Neural progenitor cell (in vitro differentiated cells): ENCODE data around the gene SLC19A2. TPM values are rescaled to one million over a fixed set of nuclear protein-coding genes. Genes with fewer than 3 reads are reported as not detected.

ENCODE experiments used
- DNase-seq: peaks from one replicate; pipeline ENCODE4 v3.0.0-alpha.2; 2016; ENCODE audit warnings: low spot score
- H2AFZ ChIP-seq: fragments of 200-600 bp; sonication (generic); replicated peaks from 2 replicates; pipeline ENCODE4 v1.6.1; 2016; ENCODE audit warnings: antibody characterized with exemption
- H3F3A ChIP-seq: fragments of 200-600 bp; sonication (generic); 2 replicates; pipeline ENCODE4 v1.6.1; 2016; ENCODE audit warnings: antibody characterized with exemption, low read depth
- H3K27ac ChIP-seq: fragments of 200-600 bp; sonication (generic); 2 replicates; pipeline ENCODE4 v1.5.1; 2016; ENCODE audit warnings: mild to moderate bottlenecking
- H3K27me3 ChIP-seq: fragments of 200-600 bp; sonication (generic); 2 replicates; pipeline ENCODE4 v1.6.1; 2016; ENCODE audit warnings: mild to moderate bottlenecking, moderate library complexity
- H3K36me3 ChIP-seq: fragments of 200-600 bp; sonication (generic); 2 replicates; pipeline ENCODE4 v1.5.1; 2016
- H3K4me1 ChIP-seq: fragments of 200-600 bp; sonication (generic); 2 replicates; pipeline ENCODE4 v1.6.1; 2016; ENCODE audit warnings: mixed run types
- H3K4me2 ChIP-seq: fragments of 200-600 bp; sonication (generic); 2 replicates; pipeline ENCODE4 v1.6.1; 2016
- H3K4me3 ChIP-seq: fragments of 200-600 bp; sonication (generic); 2 replicates; pipeline ENCODE4 v1.5.1; 2016
- H3K79me2 ChIP-seq: fragments of 200-600 bp; sonication (generic); 2 replicates; pipeline ENCODE4 v1.6.1; 2016; ENCODE audit warnings: low read depth
- H3K9ac ChIP-seq: fragments of 200-600 bp; sonication (generic); 2 replicates; pipeline ENCODE4 v1.6.1; 2016
- H3K9me3 ChIP-seq: fragments of 200-600 bp; sonication (generic); 2 replicates; pipeline ENCODE4 v1.5.1; 2016; ENCODE audit warnings: low read depth
- H4K20me1 ChIP-seq: fragments of 200-600 bp; sonication (generic); 2 replicates; pipeline ENCODE4 v1.6.1; 2016; ENCODE audit warnings: low read depth
- H3K27ac Mint-ChIP-seq: 3 replicates; pipeline ENCODE4 v1.8.0; 2021; ENCODE audit warnings: mixed read lengths
- H3K27me3 Mint-ChIP-seq: 2 replicates; pipeline ENCODE4 v1.8.0; 2022; ENCODE audit warnings: low read depth, mild to moderate bottlenecking, inconsistent platforms, moderate library complexity, mixed read lengths; ENCODE audit not compliant: insufficient read depth
- H3K36me3 Mint-ChIP-seq: 3 replicates; pipeline ENCODE4 v1.8.0; 2021; ENCODE audit warnings: mixed read lengths
- H3K4me1 Mint-ChIP-seq: 3 replicates; pipeline ENCODE4 v1.8.0; 2021; ENCODE audit warnings: mixed read lengths
- H3K4me3 Mint-ChIP-seq: 3 replicates; pipeline ENCODE4 v1.8.0; 2021; ENCODE audit warnings: mild to moderate bottlenecking, moderate library complexity, mixed read lengths
- H3K9me3 Mint-ChIP-seq: 3 replicates; pipeline ENCODE4 v1.8.0; 2020; ENCODE audit warnings: mixed read lengths
- CTCF ChIP-seq: fragments of 200-600 bp; sonication (generic); IDR thresholded peaks from 2 replicates; pipeline ENCODE4 v1.5.1; 2017; ENCODE audit warnings: antibody characterized with exemption, mild to moderate bottlenecking
- EZH2 ChIP-seq: fragments of 200-600 bp; sonication (generic); IDR thresholded peaks from 2 replicates; pipeline ENCODE4 v1.6.1; 2017; ENCODE audit warnings: antibody characterized with exemption, mild to moderate bottlenecking, moderate library complexity
- EZH2phosphoT487 ChIP-seq: fragments of 200-600 bp; sonication (generic); IDR thresholded peaks from 2 replicates; pipeline ENCODE4 v1.6.1; 2017; ENCODE audit warnings: antibody characterized with exemption
- total RNA-seq: library from RNA; depleted of rRNA; stranded (reverse); fragments of >200 nt; gene quantifications from 2 replicates; pipeline ENCODE4 v1.2.3, GENCODE V29; 2015; ENCODE audit warnings: low replicate concordance

Gene SLC19A2
- total RNA-seq, 1 donor from 2014 or later = 35.4 TPM

GRCh38 chr1:169525391-169525790 is 39.6 kb upstream of the SLC19A2 start:
- Mint-ChIP-seq H3K27me3 (no peaks in the 10 kb centered on the region), H3K36me3 (no peaks in the 10 kb centered on the region), H3K9me3 (no peaks in the 10 kb centered on the region), H3K4me3 (no peak overlapping the region), H3K27ac (no peak overlapping the region), H3K4me1 (peaks cover 11% of the 10 kb centered on the region)
- Histone ChIP-seq H3K4me2 (no peak overlapping the region), H3K4me3 (no peak overlapping the region), H3K9ac (no peak overlapping the region), H3K9me3 (no peaks in the 10 kb centered on the region), H3K4me1 (peaks cover 10% of the 10 kb centered on the region), H3K27ac (no peak overlapping the region), H3K36me3 (no peaks in the 10 kb centered on the region), H2AFZ (no peak overlapping the region), H3K27me3 (no peaks in the 10 kb centered on the region), H3K79me2 (no peaks in the 10 kb centered on the region), H4K20me1 (no peaks in the 10 kb centered on the region), H3F3A (no peaks in the 10 kb centered on the region)
- TF ChIP-seq EZH2phosphoT487 = no peak
- TF ChIP-seq CTCF = no peak
- TF ChIP-seq EZH2 = no peak
- DNase-seq = no peak

GRCh38 chr1:169523904-169524303 is 38.2 kb upstream of the SLC19A2 start:
- Histone ChIP-seq H3K4me3 (no peak overlapping the region), H3K9ac (no peak overlapping the region), H3K9me3 (no peaks in the 10 kb centered on the region), H3K36me3 (no peaks in the 10 kb centered on the region), H3K4me2 (no peak overlapping the region), H3K27me3 (no peaks in the 10 kb centered on the region), H4K20me1 (no peaks in the 10 kb centered on the region), H3K27ac (no peak overlapping the region), H2AFZ (no peak overlapping the region), H3F3A (no peaks in the 10 kb centered on the region), H3K79me2 (no peaks in the 10 kb centered on the region), H3K4me1 (peaks cover 2% of the 10 kb centered on the region)
- H3K27me3 Mint-ChIP-seq = no peaks in the 10 kb centered on the region
- H3K27ac Mint-ChIP-seq = no peak overlapping the region
- TF ChIP-seq EZH2phosphoT487 = no peak
- no peak for TF ChIP-seq EZH2
- TF ChIP-seq CTCF = no peak
- H3K4me1 Mint-ChIP-seq = peaks cover 3% of the 10 kb centered on the region
- no peak for DNase-seq
- H3K4me3 Mint-ChIP-seq = no peak overlapping the region
- H3K36me3 Mint-ChIP-seq = no peaks in the 10 kb centered on the region
- H3K9me3 Mint-ChIP-seq = no peaks in the 10 kb centered on the region

GRCh38 chr1:169521226-169521625 is 35.5 kb upstream of the SLC19A2 start:
- no peak overlapping the region for H3K27ac Mint-ChIP-seq
- no peaks in the 10 kb centered on the region for H3K9me3 Mint-ChIP-seq
- DNase-seq = no peak
- no peak overlapping the region for H3K4me3 Mint-ChIP-seq
- no peaks in the 10 kb centered on the region for H3K79me2 ChIP-seq
- no peak overlapping the region for H3K4me3 ChIP-seq
- H3K27me3 ChIP-seq = no peaks in the 10 kb centered on the region
- H3K27ac ChIP-seq = no peak overlapping the region
- H3K4me1 Mint-ChIP-seq = no peaks in the 10 kb centered on the region
- no peaks in the 10 kb centered on the region for H4K20me1 ChIP-seq
- H3K4me2 ChIP-seq = no peak overlapping the region
- H3K27me3 Mint-ChIP-seq = no peaks in the 10 kb centered on the region
- H3F3A ChIP-seq = no peaks in the 10 kb centered on the region
- no peaks in the 10 kb centered on the region for H3K36me3 Mint-ChIP-seq
- H2AFZ ChIP-seq = peak overlapping the region; percentile 49
- TF ChIP-seq EZH2 (no peak), CTCF (no peak), EZH2phosphoT487 (no peak)
- no peaks in the 10 kb centered on the region for H3K4me1 ChIP-seq
- no peak overlapping the region for H3K9ac ChIP-seq
- H3K36me3 ChIP-seq = no peaks in the 10 kb centered on the region
- H3K9me3 ChIP-seq = no peaks in the 10 kb centered on the region
